ENCODE data around the gene FRAT1.

Gene FRAT1

DNA sequence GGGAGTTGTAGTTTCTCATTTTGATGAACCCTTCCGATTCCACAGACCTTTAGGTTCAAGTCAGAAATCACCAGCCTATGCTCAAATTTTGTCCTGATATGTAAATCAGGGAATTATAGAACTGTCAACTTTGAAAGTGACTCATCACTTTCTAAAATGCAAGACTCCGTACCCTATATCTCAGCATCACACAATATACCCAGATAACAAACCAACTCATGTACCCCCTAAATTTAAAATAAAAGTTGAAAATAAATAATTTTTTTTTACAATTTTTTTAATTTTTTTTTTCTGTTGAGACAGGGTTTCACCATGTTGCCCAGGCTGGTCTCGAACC lies 26.2 kb upstream of the FRAT1 start (continued):
- TF ChIP-seq, protein P1, sequence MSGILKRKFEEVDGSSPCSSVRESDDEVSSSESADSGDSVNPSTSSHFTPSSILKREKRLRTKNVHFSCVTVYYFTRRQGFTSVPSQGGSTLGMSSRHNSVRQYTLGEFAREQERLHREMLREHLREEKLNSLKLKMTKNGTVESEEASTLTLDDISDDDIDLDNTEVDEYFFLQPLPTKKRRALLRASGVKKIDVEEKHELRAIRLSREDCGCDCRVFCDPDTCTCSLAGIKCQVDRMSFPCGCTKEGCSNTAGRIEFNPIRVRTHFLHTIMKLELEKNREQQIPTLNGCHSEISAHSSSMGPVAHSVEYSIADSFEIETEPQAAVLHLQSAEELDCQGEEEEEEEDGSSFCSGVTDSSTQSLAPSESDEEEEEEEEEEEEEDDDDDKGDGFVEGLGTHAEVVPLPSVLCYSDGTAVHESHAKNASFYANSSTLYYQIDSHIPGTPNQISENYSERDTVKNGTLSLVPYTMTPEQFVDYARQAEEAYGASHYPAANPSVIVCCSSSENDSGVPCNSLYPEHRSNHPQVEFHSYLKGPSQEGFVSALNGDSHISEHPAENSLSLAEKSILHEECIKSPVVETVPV (CRISPR knock-in tag; IDR thresholded peaks at IDR 0.05) = no peak

DNA sequence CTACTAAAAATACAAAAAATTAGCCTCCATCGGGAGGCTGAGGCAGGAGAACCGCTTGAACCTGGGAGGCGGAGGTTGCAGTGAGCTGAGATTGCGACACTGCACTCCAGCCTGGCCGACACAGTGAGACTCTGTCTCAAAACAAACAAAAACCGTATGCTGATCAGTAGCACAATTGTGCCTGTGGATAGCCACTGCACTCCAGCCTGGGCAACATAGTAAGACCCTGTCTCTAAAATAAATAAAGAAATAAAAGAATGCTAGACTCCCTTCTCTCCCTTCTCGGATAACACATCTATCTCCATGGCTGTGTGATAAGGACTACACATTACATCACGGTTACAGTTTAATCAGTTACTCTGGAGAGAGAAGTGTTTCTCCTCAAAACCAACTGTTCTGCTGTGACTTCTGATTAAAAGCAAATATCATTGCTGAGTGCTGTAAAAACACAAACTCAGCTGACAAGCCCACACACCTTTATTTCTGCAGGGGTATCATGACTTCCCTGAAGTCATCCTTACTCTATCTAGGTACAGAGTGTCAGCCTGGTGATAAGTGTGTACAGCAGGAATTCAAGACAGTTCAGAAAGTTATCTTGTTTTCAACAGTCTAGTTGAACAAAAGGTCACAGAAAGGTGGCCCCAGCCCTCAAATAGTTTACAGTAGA lies 21.4 kb upstream of the FRAT1 start:
- TF ChIP-seq CSDC2 (CRISPR knock-in tag; IDR thresholded peaks at IDR 0.05) (no peak), ZNF8 (CRISPR knock-in tag; IDR thresholded peaks at IDR 0.05) (no peak), ZC3H10 (CRISPR knock-in tag; IDR thresholded peaks at IDR 0.05) (no peak), RARB (CRISPR knock-in tag; IDR thresholded peaks at IDR 0.05) (no peak), PPARA (CRISPR knock-in tag; IDR thresholded peaks at IDR 0.05; ENCODE audit: borderline replicate concordance) (no peak), ISL1 (CRISPR knock-in tag; IDR thresholded peaks at IDR 0.05) (no peak), ESRRG (CRISPR knock-in tag; IDR thresholded peaks at IDR 0.05) (no peak), BACH2 (CRISPR knock-in tag; IDR thresholded peaks at IDR 0.05; ENCODE audit: borderline replicate concordance) (no peak), ZFP3 (CRISPR knock-in tag; IDR thresholded peaks at IDR 0.05) (no peak), TOX (CRISPR knock-in tag; IDR thresholded peaks at IDR 0.05; ENCODE audit: borderline replicate concordance) (no peak), OSR1 (CRISPR knock-in tag; IDR thresholded peaks at IDR 0.05) (no peak)
- TF ChIP-seq, protein P2, sequence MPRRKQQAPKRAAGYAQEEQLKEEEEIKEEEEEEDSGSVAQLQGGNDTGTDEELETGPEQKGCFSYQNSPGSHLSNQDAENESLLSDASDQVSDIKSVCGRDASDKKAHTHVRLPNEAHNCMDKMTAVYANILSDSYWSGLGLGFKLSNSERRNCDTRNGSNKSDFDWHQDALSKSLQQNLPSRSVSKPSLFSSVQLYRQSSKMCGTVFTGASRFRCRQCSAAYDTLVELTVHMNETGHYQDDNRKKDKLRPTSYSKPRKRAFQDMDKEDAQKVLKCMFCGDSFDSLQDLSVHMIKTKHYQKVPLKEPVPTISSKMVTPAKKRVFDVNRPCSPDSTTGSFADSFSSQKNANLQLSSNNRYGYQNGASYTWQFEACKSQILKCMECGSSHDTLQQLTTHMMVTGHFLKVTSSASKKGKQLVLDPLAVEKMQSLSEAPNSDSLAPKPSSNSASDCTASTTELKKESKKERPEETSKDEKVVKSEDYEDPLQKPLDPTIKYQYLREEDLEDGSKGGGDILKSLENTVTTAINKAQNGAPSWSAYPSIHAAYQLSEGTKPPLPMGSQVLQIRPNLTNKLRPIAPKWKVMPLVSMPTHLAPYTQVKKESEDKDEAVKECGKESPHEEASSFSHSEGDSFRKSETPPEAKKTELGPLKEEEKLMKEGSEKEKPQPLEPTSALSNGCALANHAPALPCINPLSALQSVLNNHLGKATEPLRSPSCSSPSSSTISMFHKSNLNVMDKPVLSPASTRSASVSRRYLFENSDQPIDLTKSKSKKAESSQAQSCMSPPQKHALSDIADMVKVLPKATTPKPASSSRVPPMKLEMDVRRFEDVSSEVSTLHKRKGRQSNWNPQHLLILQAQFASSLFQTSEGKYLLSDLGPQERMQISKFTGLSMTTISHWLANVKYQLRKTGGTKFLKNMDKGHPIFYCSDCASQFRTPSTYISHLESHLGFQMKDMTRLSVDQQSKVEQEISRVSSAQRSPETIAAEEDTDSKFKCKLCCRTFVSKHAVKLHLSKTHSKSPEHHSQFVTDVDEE (CRISPR knock-in tag; IDR thresholded peaks at IDR 0.05) = no peak
- no peak for ATAC-seq

DNA sequence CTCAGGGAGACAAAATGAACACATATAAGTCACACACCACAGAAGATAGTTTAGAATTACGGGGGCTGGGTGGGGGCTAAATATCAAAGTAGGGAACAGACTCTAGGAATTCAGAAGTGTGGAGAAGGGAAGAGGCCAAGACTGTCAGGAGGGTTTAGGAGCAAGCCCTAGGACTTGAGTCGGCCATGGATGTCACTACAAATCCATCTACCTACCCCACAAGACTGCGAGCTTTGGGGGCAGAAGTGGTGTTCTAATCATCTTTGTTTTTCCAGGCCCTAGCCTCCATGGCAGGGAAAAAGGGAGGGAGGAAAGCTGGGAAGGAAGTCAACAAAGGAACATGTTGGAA lies 20.9 kb upstream of the FRAT1 start:
- no peak for ATAC-seq
- TF ChIP-seq ZFP30 (CRISPR knock-in tag; IDR thresholded peaks at IDR 0.05) (no peak), ZNF8 (CRISPR knock-in tag; IDR thresholded peaks at IDR 0.05) (no peak), ZNF565 (CRISPR knock-in tag; conservative IDR thresholded peaks at IDR 0.05; ENCODE audit: low read depth) (no peak)
- TF ChIP-seq, protein P3, sequence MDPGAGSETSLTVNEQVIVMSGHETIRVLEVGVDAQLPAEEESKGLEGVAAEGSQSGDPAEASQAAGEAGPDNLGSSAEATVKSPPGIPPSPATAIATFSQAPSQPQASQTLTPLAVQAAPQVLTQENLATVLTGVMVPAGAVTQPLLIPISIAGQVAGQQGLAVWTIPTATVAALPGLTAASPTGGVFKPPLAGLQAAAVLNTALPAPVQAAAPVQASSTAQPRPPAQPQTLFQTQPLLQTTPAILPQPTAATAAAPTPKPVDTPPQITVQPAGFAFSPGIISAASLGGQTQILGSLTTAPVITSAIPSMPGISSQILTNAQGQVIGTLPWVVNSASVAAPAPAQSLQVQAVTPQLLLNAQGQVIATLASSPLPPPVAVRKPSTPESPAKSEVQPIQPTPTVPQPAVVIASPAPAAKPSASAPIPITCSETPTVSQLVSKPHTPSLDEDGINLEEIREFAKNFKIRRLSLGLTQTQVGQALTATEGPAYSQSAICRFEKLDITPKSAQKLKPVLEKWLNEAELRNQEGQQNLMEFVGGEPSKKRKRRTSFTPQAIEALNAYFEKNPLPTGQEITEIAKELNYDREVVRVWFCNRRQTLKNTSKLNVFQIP (CRISPR knock-in tag; IDR thresholded peaks at IDR 0.05; ENCODE audit: borderline replicate concordance, low read depth) = no peak

DNA sequence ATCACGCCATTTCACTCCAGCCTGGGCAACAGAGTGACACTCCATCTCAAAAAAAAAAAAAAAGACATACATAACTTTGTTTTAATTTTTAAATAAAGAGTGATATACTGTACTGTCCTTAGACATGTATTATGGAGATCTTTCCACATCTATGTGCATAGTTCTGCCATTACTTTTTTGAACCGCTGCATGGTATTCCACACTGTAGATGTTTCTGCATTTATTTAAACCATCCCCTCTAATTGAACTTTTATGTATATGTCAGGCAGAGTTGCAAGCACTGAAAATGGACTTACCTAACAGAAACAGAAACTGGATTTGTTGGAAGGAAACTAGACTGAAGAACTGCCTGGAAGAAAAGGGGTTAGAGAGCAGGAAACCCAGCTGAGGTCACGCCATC lies 18.1 kb upstream of the FRAT1 start:
- no peak for ATAC-seq
- TF ChIP-seq RARB (CRISPR knock-in tag; IDR thresholded peaks at IDR 0.05) (no peak), TOX (CRISPR knock-in tag; IDR thresholded peaks at IDR 0.05; ENCODE audit: borderline replicate concordance) (no peak), ZNF70 (CRISPR knock-in tag; IDR thresholded peaks at IDR 0.05) (no peak), ZNF8 (CRISPR knock-in tag; IDR thresholded peaks at IDR 0.05) (no peak), OSR1 (CRISPR knock-in tag; IDR thresholded peaks at IDR 0.05) (no peak), ESRRG (CRISPR knock-in tag; IDR thresholded peaks at IDR 0.05) (no peak), CSDC2 (CRISPR knock-in tag; IDR thresholded peaks at IDR 0.05) (no peak)
- TF ChIP-seq, protein P1 (CRISPR knock-in tag; IDR thresholded peaks at IDR 0.05) = no peak
- TF ChIP-seq, protein P4, sequence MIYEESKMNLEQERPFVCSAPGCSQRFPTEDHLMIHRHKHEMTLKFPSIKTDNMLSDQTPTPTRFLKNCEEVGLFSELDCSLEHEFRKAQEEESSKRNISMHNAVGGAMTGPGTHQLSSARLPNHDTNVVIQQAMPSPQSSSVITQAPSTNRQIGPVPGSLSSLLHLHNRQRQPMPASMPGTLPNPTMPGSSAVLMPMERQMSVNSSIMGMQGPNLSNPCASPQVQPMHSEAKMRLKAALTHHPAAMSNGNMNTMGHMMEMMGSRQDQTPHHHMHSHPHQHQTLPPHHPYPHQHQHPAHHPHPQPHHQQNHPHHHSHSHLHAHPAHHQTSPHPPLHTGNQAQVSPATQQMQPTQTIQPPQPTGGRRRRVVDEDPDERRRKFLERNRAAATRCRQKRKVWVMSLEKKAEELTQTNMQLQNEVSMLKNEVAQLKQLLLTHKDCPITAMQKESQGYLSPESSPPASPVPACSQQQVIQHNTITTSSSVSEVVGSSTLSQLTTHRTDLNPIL (CRISPR knock-in tag; IDR thresholded peaks at IDR 0.05; ENCODE audit: low read depth) = no peak
- TF ChIP-seq, protein P5, sequence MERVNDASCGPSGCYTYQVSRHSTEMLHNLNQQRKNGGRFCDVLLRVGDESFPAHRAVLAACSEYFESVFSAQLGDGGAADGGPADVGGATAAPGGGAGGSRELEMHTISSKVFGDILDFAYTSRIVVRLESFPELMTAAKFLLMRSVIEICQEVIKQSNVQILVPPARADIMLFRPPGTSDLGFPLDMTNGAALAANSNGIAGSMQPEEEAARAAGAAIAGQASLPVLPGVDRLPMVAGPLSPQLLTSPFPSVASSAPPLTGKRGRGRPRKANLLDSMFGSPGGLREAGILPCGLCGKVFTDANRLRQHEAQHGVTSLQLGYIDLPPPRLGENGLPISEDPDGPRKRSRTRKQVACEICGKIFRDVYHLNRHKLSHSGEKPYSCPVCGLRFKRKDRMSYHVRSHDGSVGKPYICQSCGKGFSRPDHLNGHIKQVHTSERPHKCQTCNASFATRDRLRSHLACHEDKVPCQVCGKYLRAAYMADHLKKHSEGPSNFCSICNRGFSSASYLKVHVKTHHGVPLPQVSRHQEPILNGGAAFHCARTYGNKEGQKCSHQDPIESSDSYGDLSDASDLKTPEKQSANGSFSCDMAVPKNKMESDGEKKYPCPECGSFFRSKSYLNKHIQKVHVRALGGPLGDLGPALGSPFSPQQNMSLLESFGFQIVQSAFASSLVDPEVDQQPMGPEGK (CRISPR knock-in tag; IDR thresholded peaks at IDR 0.05; ENCODE audit: borderline replicate concordance) = no peak
- TF ChIP-seq, protein P2 (CRISPR knock-in tag; IDR thresholded peaks at IDR 0.05) = no peak
- TF ChIP-seq, protein P3 (CRISPR knock-in tag; IDR thresholded peaks at IDR 0.05; ENCODE audit: borderline replicate concordance, low read depth) = no peak

All from SK-N-SH treated with all-trans-retinoic acid at 6 μM for 48 hours (cell line).